ENCODE results near the gene SYTL3. TPM values are rescaled to one million over a fixed set of nuclear protein-coding genes. Genes with fewer than 3 reads are reported as not detected.

The SYTL3 gene
- total RNA-seq, 1 experiment from 2014 or later, result 0.86 TPM

- ChIA-PET POLR2A (no interaction called here), CTCF (no interaction called here)
- TF ChIP-seq CTCF (IDR thresholded peaks at IDR 0.05; ENCODE audit: insufficient read depth in 1 of 2, low read depth in 1 of 2, low read length in 1 of 2, severe bottlenecking in 1 of 2, unreplicated experiment in 1 of 2), result no peak
- Histone ChIP-seq H3K4me3 (ENCODE audit: low read depth, low read length) (no peak overlapping the region), H3K9me3 (no peaks in the 10 kb centered on the region), H3K36me3 (ENCODE audit: control insufficient read depth, insufficient read depth, low read length) (peaks cover 3% of the 10 kb centered on the region), H3K4me1 (peaks cover 57% of the 10 kb centered on the region), H3K27me3 (replicated peaks; ENCODE audit: control insufficient read depth, insufficient read depth, low read length) (no peaks in the 10 kb centered on the region)
- H3K4me3 Mint-ChIP-seq (ENCODE audit: unreplicated experiment), result no peak overlapping the region
- intact Hi-C loops (cut with micrococcal nuclease; ENCODE audit: unreplicated experiment), result no loop called here
- no peaks in the 10 kb centered on the region for H3K27me3 Mint-ChIP-seq (ENCODE audit: insufficient read depth, unreplicated experiment)
- peaks cover 80% of the 10 kb centered on the region for H3K36me3 Mint-ChIP-seq (ENCODE audit: insufficient read depth, unreplicated experiment)
- DNase-seq, result no peak
- BruUV-seq (replicated peaks), result no TSS peak
- peaks cover 16% of the 10 kb centered on the region for H3K4me1 Mint-ChIP-seq (ENCODE audit: low read depth, unreplicated experiment)
- no peak overlapping the region for H3K27ac Mint-ChIP-seq (ENCODE audit: unreplicated experiment)
- H3K9me3 Mint-ChIP-seq (ENCODE audit: unreplicated experiment), result no peaks in the 10 kb centered on the region
Measured at GRCh38 chr6:158797331-158798310, 147.8 kb downstream of the SYTL3 start.

GRCh38 chr6:158798311-158798710 is 148.5 kb downstream of the SYTL3 start:
- Mint-ChIP-seq H3K27ac (ENCODE audit: unreplicated experiment) (no peak overlapping the region), H3K4me1 (ENCODE audit: low read depth, unreplicated experiment) (peaks cover 16% of the 10 kb centered on the region), H3K4me3 (ENCODE audit: unreplicated experiment) (no peak overlapping the region), H3K9me3 (ENCODE audit: unreplicated experiment) (no peaks in the 10 kb centered on the region), H3K36me3 (ENCODE audit: insufficient read depth, unreplicated experiment) (peaks cover 77% of the 10 kb centered on the region), H3K27me3 (ENCODE audit: insufficient read depth, unreplicated experiment) (no peaks in the 10 kb centered on the region)
- POLR2A ChIA-PET, result no interaction called here
- Histone ChIP-seq H3K4me1 (peaks cover 63% of the 10 kb centered on the region), H3K27me3 (replicated peaks; ENCODE audit: control insufficient read depth, insufficient read depth, low read length) (no peaks in the 10 kb centered on the region), H3K36me3 (ENCODE audit: control insufficient read depth, insufficient read depth, low read length) (peaks cover 3% of the 10 kb centered on the region), H3K4me3 (ENCODE audit: low read depth, low read length) (no peak overlapping the region), H3K9me3 (no peaks in the 10 kb centered on the region)
- DNase-seq, result no peak
- intact Hi-C loops (cut with micrococcal nuclease; ENCODE audit: unreplicated experiment), result no loop called here
- CTCF ChIA-PET, result interaction anchor here (0.6 kb wide), 1 partner anchor 102 kb away, joined by 5 read pairs; no protein-coding TSS in a partner anchor
- no TSS peak for BruUV-seq (replicated peaks)
- TF ChIP-seq CTCF (IDR thresholded peaks at IDR 0.05; ENCODE audit: insufficient read depth in 1 of 2, low read depth in 1 of 2, low read length in 1 of 2, severe bottlenecking in 1 of 2, unreplicated experiment in 1 of 2), result no peak

- POLR2A ChIA-PET, result interaction anchor here (0.6 kb wide), 1 partner anchor 56 kb away, joined by 5 read pairs; no protein-coding TSS in a partner anchor
- BruUV-seq (replicated peaks), result no TSS peak
- Mint-ChIP-seq H3K27me3 (ENCODE audit: insufficient read depth, unreplicated experiment) (no peaks in the 10 kb centered on the region), H3K4me3 (ENCODE audit: unreplicated experiment) (no peak overlapping the region), H3K27ac (ENCODE audit: unreplicated experiment) (no peak overlapping the region), H3K4me1 (ENCODE audit: low read depth, unreplicated experiment) (peaks cover 26% of the 10 kb centered on the region), H3K36me3 (ENCODE audit: insufficient read depth, unreplicated experiment) (peaks cover 77% of the 10 kb centered on the region), H3K9me3 (ENCODE audit: unreplicated experiment) (no peaks in the 10 kb centered on the region)
- intact Hi-C loops (cut with micrococcal nuclease; ENCODE audit: unreplicated experiment), result no loop called here
- no peaks in the 10 kb centered on the region for H3K27me3 ChIP-seq (replicated peaks; ENCODE audit: control insufficient read depth, insufficient read depth, low read length)
- H3K9me3 ChIP-seq, result no peaks in the 10 kb centered on the region
- H3K4me1 ChIP-seq, result peaks cover 66% of the 10 kb centered on the region
- TF ChIP-seq CTCF (IDR thresholded peaks at IDR 0.05; ENCODE audit: insufficient read depth in 1 of 2, low read depth in 1 of 2, low read length in 1 of 2, severe bottlenecking in 1 of 2, unreplicated experiment in 1 of 2), result no peak
- no peak for DNase-seq
- H3K36me3 ChIP-seq (ENCODE audit: control insufficient read depth, insufficient read depth, low read length), result peaks cover 3% of the 10 kb centered on the region
- CTCF ChIA-PET, result interaction anchor here (0.6 kb wide), 1 partner anchor 101 kb away, joined by 5 read pairs; no protein-coding TSS in a partner anchor
- no peak overlapping the region for H3K4me3 ChIP-seq (ENCODE audit: low read depth, low read length)
Measured at GRCh38 chr6:158799051-158799792, 149.4 kb downstream of the SYTL3 start.

Data from Caco-2 (cell line).